ENCODE measurements around the gene RRP1. TPM values are rescaled to one million over a fixed set of nuclear protein-coding genes. Genes with fewer than 3 reads are reported as not detected.

Gene RRP1
- total and polyA plus RNA-seq, 2 of the 13 experiments (the other 11 are each of a cell fraction or from before 2014, with no cell fraction given), result 20.1 to 35.1 TPM

DNA sequence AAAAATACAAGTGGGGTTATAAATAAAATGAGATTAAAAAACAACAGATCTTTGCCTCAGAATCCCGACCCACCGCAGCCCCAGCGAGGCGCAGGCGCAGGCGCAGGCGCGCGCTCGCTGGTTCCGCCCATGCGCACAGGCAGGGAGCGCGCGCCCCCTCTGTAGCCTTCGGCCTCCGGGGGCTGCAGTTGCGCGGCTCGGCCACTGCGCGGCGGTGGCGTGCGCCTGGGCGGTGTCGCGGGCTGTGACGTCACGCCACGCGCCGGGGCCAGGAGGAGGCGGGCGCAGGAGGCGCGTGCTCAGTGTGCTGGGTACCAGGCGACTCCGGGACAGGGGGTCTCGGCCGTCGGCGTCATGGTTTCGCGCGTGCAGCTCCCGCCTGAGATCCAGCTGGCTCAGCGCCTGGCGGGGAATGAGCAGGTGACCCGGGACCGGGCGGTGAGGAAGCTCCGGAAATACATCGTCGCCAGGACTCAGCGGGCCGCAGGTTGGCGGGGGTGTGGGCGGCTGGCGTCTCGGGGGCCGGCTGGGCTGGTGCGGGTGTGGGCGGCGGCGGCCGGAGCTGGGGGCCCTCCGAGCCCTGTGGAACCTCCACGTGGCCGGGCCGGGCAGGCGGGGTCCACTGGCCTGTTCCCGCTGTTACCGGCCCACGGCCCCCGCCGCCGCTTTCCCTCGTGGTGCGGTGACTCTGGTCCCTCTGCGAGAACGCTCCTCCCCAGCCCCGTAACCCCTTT is at the start of gene RRP1 (continued):
- TF ChIP-seq, protein P1, sequence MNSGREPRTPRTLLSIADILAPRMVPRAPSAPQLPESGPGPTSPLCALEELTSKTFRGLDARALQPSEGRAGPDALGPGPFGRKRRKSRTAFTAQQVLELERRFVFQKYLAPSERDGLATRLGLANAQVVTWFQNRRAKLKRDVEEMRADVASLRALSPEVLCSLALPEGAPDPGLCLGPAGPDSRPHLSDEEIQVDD (CRISPR knock-in tag; IDR thresholded peaks at IDR 0.05; ENCODE audit: borderline replicate concordance), result peak; percentile 86; the same call in 1 of the 2 replicates
- TF ChIP-seq KMT2B (CRISPR knock-in tag; IDR thresholded peaks at IDR 0.05), result peak; percentile 75
- TF ChIP-seq CBX2 (IDR thresholded peaks at IDR 0.05; ENCODE audit: low read depth, low read length), result no peak
- no peak for TF ChIP-seq CBX2 (CRISPR knock-in tag; IDR thresholded peaks at IDR 0.05; ENCODE audit: low read depth)
- no peak; the same call in 1 of the 2 replicates for TF ChIP-seq ZNF44 (CRISPR knock-in tag; IDR thresholded peaks at IDR 0.05)
- no peak for TF ChIP-seq RARG (CRISPR knock-in tag; IDR thresholded peaks at IDR 0.05; ENCODE audit: low read depth)
- no peak for TF ChIP-seq HNF4G (IDR thresholded peaks at IDR 0.05; ENCODE audit: borderline replicate concordance, low read depth, low read length)
- TF ChIP-seq HNF4G (CRISPR knock-in tag; IDR thresholded peaks at IDR 0.05; ENCODE audit: borderline replicate concordance, low read depth), result no peak
- TF ChIP-seq, protein P2, sequence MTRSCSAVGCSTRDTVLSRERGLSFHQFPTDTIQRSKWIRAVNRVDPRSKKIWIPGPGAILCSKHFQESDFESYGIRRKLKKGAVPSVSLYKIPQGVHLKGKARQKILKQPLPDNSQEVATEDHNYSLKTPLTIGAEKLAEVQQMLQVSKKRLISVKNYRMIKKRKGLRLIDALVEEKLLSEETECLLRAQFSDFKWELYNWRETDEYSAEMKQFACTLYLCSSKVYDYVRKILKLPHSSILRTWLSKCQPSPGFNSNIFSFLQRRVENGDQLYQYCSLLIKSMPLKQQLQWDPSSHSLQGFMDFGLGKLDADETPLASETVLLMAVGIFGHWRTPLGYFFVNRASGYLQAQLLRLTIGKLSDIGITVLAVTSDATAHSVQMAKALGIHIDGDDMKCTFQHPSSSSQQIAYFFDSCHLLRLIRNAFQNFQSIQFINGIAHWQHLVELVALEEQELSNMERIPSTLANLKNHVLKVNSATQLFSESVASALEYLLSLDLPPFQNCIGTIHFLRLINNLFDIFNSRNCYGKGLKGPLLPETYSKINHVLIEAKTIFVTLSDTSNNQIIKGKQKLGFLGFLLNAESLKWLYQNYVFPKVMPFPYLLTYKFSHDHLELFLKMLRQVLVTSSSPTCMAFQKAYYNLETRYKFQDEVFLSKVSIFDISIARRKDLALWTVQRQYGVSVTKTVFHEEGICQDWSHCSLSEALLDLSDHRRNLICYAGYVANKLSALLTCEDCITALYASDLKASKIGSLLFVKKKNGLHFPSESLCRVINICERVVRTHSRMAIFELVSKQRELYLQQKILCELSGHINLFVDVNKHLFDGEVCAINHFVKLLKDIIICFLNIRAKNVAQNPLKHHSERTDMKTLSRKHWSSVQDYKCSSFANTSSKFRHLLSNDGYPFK (CRISPR knock-in tag; IDR thresholded peaks at IDR 0.05; ENCODE audit: borderline replicate concordance), result no peak
- no peak for TF ChIP-seq ZBTB1 (CRISPR knock-in tag; IDR thresholded peaks at IDR 0.05; ENCODE audit: borderline replicate concordance)
- TF ChIP-seq MLLT10 (CRISPR knock-in tag; IDR thresholded peaks at IDR 0.05), result no peak
- 0 out of 2 replicates have a peak, but pooled peaks have one; percentile 74 for TF ChIP-seq ZKSCAN8 (CRISPR knock-in tag; IDR thresholded peaks at IDR 0.05; ENCODE audit: borderline replicate concordance)
- peak; percentile 73 for TF ChIP-seq RAD21 (CRISPR knock-in tag; IDR thresholded peaks at IDR 0.05)
- no peak for TF ChIP-seq FOXM1 (CRISPR knock-in tag; IDR thresholded peaks at IDR 0.05)
- TF ChIP-seq ZNF557 (CRISPR knock-in tag; IDR thresholded peaks at IDR 0.05), result no peak
- TF ChIP-seq, protein P3, sequence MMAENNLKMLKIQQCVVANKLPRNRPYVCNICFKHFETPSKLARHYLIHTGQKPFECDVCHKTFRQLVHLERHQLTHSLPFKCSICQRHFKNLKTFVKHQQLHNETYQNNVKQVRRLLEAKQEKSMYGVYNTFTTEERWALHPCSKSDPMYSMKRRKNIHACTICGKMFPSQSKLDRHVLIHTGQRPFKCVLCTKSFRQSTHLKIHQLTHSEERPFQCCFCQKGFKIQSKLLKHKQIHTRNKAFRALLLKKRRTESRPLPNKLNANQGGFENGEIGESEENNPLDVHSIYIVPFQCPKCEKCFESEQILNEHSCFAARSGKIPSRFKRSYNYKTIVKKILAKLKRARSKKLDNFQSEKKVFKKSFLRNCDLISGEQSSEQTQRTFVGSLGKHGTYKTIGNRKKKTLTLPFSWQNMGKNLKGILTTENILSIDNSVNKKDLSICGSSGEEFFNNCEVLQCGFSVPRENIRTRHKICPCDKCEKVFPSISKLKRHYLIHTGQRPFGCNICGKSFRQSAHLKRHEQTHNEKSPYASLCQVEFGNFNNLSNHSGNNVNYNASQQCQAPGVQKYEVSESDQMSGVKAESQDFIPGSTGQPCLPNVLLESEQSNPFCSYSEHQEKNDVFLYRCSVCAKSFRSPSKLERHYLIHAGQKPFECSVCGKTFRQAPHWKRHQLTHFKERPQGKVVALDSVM (CRISPR knock-in tag; IDR thresholded peaks at IDR 0.05), result peak; percentile 56; the same call in 1 of the 2 replicates
- TF ChIP-seq, protein P4, sequence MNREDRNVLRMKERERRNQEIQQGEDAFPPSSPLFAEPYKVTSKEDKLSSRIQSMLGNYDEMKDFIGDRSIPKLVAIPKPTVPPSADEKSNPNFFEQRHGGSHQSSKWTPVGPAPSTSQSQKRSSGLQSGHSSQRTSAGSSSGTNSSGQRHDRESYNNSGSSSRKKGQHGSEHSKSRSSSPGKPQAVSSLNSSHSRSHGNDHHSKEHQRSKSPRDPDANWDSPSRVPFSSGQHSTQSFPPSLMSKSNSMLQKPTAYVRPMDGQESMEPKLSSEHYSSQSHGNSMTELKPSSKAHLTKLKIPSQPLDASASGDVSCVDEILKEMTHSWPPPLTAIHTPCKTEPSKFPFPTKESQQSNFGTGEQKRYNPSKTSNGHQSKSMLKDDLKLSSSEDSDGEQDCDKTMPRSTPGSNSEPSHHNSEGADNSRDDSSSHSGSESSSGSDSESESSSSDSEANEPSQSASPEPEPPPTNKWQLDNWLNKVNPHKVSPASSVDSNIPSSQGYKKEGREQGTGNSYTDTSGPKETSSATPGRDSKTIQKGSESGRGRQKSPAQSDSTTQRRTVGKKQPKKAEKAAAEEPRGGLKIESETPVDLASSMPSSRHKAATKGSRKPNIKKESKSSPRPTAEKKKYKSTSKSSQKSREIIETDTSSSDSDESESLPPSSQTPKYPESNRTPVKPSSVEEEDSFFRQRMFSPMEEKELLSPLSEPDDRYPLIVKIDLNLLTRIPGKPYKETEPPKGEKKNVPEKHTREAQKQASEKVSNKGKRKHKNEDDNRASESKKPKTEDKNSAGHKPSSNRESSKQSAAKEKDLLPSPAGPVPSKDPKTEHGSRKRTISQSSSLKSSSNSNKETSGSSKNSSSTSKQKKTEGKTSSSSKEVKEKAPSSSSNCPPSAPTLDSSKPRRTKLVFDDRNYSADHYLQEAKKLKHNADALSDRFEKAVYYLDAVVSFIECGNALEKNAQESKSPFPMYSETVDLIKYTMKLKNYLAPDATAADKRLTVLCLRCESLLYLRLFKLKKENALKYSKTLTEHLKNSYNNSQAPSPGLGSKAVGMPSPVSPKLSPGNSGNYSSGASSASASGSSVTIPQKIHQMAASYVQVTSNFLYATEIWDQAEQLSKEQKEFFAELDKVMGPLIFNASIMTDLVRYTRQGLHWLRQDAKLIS (CRISPR knock-in tag; IDR thresholded peaks at IDR 0.05), result no peak
- TF ChIP-seq, protein P5, sequence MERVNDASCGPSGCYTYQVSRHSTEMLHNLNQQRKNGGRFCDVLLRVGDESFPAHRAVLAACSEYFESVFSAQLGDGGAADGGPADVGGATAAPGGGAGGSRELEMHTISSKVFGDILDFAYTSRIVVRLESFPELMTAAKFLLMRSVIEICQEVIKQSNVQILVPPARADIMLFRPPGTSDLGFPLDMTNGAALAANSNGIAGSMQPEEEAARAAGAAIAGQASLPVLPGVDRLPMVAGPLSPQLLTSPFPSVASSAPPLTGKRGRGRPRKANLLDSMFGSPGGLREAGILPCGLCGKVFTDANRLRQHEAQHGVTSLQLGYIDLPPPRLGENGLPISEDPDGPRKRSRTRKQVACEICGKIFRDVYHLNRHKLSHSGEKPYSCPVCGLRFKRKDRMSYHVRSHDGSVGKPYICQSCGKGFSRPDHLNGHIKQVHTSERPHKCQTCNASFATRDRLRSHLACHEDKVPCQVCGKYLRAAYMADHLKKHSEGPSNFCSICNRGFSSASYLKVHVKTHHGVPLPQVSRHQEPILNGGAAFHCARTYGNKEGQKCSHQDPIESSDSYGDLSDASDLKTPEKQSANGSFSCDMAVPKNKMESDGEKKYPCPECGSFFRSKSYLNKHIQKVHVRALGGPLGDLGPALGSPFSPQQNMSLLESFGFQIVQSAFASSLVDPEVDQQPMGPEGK (CRISPR knock-in tag; IDR thresholded peaks at IDR 0.05), result peak; percentile 56; the same call in 1 of the 2 replicates
